HepG2 (cell line): ENCODE data around the gene SLC22A14. TPM values are rescaled to one million over a fixed set of nuclear protein-coding genes. Genes with fewer than 3 reads are reported as not detected.

Experiments used
- BCL6 ChIP-seq: IDR thresholded peaks from 2 replicates; pipeline ENCODE4 v1.6.1; 2016; ENCODE audit warnings: missing genetic modification reagents, missing compliant biosample characterization
- ESRRA ChIP-seq: sonication (generic); formaldehyde crosslinking; IDR thresholded peaks from 2 replicates; pipeline ENCODE4 v1.5.1; 2020; ENCODE audit warnings: mild to moderate bottlenecking, low read depth, missing genetic modification reagents
- EZH2 ChIP-seq: conservative IDR thresholded peaks from 2 replicates; pipeline ENCODE4 v1.6.1; 2012; ENCODE audit warnings: mild to moderate bottlenecking, low read depth, low read length, moderate library complexity
- GFI1 ChIP-seq: sonication (generic); formaldehyde crosslinking; IDR thresholded peaks from 2 replicates; pipeline ENCODE4 v1.5.0; 2020; ENCODE audit warnings: missing genetic modification reagents, mild to moderate bottlenecking, borderline replicate concordance
- GRHL1 ChIP-seq: sonication (generic); formaldehyde crosslinking; conservative IDR thresholded peaks from 2 replicates; pipeline ENCODE4 v1.8.0; 2022; ENCODE audit warnings: missing genetic modification reagents
- HMG20A ChIP-seq: IDR thresholded peaks from 2 replicates; pipeline ENCODE4 v1.6.1; 2016; ENCODE audit warnings: borderline replicate concordance
- MAFG ChIP-seq: sonication (generic); formaldehyde crosslinking; IDR thresholded peaks from 2 replicates; pipeline ENCODE4 v1.5.1; 2020; ENCODE audit warnings: mild to moderate bottlenecking, missing genetic modification reagents
- MBD4 ChIP-seq: IDR thresholded peaks from 2 replicates; pipeline ENCODE4 v1.6.1; 2012; ENCODE audit warnings: low read length, inconsistent platforms, borderline replicate concordance
- PHF5A ChIP-seq: IDR thresholded peaks from one replicate; pipeline ENCODE4 v1.6.1; 2018; ENCODE audit warnings: low read depth, missing genetic modification reagents; ENCODE audit not compliant: unreplicated experiment
- REPIN1 ChIP-seq: sonication (generic); formaldehyde crosslinking; IDR thresholded peaks from 2 replicates; pipeline ENCODE4 v1.8.0; 2022; ENCODE audit warnings: missing genetic modification reagents, low read depth, mild to moderate bottlenecking, borderline replicate concordance
- RFX1 ChIP-seq: fragments of 450-650 bp; IDR thresholded peaks from 2 replicates; pipeline ENCODE4 v1.6.1; 2017
- SMARCC2 ChIP-seq: fragments of 450-650 bp; IDR thresholded peaks from 2 replicates; pipeline ENCODE4 v1.6.1; 2017; ENCODE audit warnings: antibody characterized with exemption, mild to moderate bottlenecking
- SP2 ChIP-seq: sonication (generic); formaldehyde crosslinking; IDR thresholded peaks from 2 replicates; pipeline ENCODE4 v1.5.1; 2020; ENCODE audit warnings: mild to moderate bottlenecking, missing genetic modification reagents
- ZBTB8A ChIP-seq: sonication (generic); formaldehyde crosslinking; IDR thresholded peaks from 2 replicates; pipeline ENCODE4 v1.4.0; 2020; ENCODE audit warnings: mild to moderate bottlenecking, low read depth, missing genetic modification reagents, borderline replicate concordance
- ZC3H13 ChIP-seq: sonication (generic); formaldehyde crosslinking; IDR thresholded peaks from 2 replicates; pipeline ENCODE4 v1.8.1; 2023; ENCODE audit warnings: mild to moderate bottlenecking, missing genetic modification reagents, moderate library complexity
- ZFP90 ChIP-seq: sonication (generic); formaldehyde crosslinking; IDR thresholded peaks from 2 replicates; pipeline ENCODE4 v1.8.0; 2022; ENCODE audit warnings: missing genetic modification reagents, mild to moderate bottlenecking, inconsistent platforms, borderline replicate concordance
- ZFY ChIP-seq: sonication (generic); formaldehyde crosslinking; IDR thresholded peaks from 2 replicates; pipeline ENCODE4 v1.4.0; 2020; ENCODE audit warnings: missing genetic modification reagents
- ZNF282 ChIP-seq: fragments of 450-650 bp; IDR thresholded peaks from 2 replicates; pipeline ENCODE4 v1.6.1; 2018; ENCODE audit not compliant: partially characterized antibody
- ZNF367 ChIP-seq: sonication (generic); formaldehyde crosslinking; IDR thresholded peaks from 2 replicates; pipeline ENCODE4 v1.4.0; 2020; ENCODE audit warnings: missing genetic modification reagents, borderline replicate concordance
- ZNF512 ChIP-seq: sonication (generic); formaldehyde crosslinking; IDR thresholded peaks from 2 replicates; pipeline ENCODE4 v1.4.0; 2020; ENCODE audit warnings: mild to moderate bottlenecking, missing genetic modification reagents
- ZNF670 ChIP-seq: sonication (generic); formaldehyde crosslinking; IDR thresholded peaks from 2 replicates; pipeline ENCODE4 v1.8.0; 2022; ENCODE audit warnings: mild to moderate bottlenecking, missing genetic modification reagents, borderline replicate concordance
- ZNF75D ChIP-seq: sonication (generic); formaldehyde crosslinking; IDR thresholded peaks from 2 replicates; pipeline ENCODE4 v1.8.1; 2023; ENCODE audit warnings: missing genetic modification reagents, mild to moderate bottlenecking, borderline replicate concordance
- polyA plus RNA-seq, 8 experiments: library from polyadenylated mRNA; depleted of rRNA in 3 of 8; stranded (reverse) in 7 of 8; unstranded in 1 of 8; fragments of >200 nt; fragmentation: Illumina TruSeq in 4 of 8; extraction: Trizol in 4 of 8; gene quantifications; 2 replicates each; pipeline versions ENCODE4 v1.2.1 to v1.2.3, GENCODE V29; 2011 to 2016; ENCODE audit warnings: low read depth in 4 of 8, missing spikeins in 1 of 8, mixed read lengths in 1 of 8; ENCODE audit not compliant: insufficient read depth in 1 of 8
- total RNA-seq, 5 experiments: library from RNA; depleted of rRNA; stranded (reverse); fragments of >200 nt; fragmentation: Illumina TruSeq; extraction: Trizol; gene quantifications; 2 replicates each; pipeline ENCODE4 v1.2.3, GENCODE V29; 2016; ENCODE audit warnings: low read depth in 1 of 5
- TF ChIP-seq, protein P1 (sequence below): IDR thresholded peaks from 2 replicates; pipeline ENCODE4 v1.6.1; 2012; ENCODE audit warnings: inconsistent platforms
- TF ChIP-seq, protein P2 (sequence below): sonication (generic); formaldehyde crosslinking; IDR thresholded peaks from 2 replicates; pipeline ENCODE4 v1.5.0; 2020; ENCODE audit warnings: missing genetic modification reagents, mild to moderate bottlenecking, borderline replicate concordance
- TF ChIP-seq, protein P3 (sequence below): sonication (generic); formaldehyde crosslinking; IDR thresholded peaks from 2 replicates; pipeline ENCODE4 v1.4.0; 2020; ENCODE audit warnings: missing genetic modification reagents

SLC22A14 gene
- total and polyA plus RNA-seq, 2 of the 13 experiments (the other 11 are each of a cell fraction or from before 2014, with no cell fraction given): 0.03 TPM; not detected in 1

DNA sequence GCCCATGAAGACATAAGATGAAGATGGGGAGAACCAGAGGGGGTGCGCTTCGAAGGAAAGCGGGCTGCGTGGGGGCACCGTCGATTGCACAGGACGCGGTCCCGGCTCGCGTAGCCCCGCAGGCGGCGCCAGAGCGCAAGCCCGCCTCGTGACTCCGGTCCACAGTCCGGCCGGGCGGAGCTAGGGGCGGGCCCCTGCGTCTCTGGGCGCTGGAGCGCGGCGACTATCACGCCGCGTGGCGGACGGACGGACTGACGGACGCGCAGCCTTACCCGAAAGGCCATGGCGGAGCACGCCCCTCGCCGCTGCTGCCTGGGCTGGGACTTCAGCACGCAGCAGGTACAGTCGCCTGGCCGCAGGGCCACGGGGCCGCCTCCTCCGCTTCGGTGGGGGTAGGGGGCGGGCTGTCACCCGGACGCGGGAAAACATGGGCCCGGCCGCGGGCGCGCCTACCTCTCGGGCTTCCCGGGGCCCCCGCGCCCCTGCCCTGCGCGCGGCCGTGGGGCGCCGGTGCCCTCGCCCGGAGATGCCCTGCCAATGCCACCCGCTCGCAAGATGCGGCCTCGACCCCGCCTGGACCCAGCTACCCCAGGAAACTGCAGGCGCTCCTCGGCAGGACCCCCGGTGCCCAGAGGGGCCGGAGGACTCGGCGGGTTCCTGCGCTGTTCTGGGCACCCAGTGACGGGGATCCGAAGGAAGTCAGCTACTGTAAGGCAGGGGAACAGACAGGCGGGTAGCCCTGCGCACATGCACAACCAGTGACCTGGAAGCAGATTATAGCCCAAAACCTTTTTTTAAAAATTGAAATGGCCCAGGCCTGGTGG lies 64.7 kb downstream of the SLC22A14 start, which contains the start of gene XYLB (continued):
- 0 out of 2 replicates have a peak, but pooled peaks have one; percentile 54 for TF ChIP-seq ZNF512 (CRISPR knock-in tag)
- TF ChIP-seq EZH2: no peak
- peak; percentile 75 for TF ChIP-seq ZNF367
- TF ChIP-seq, protein P1, sequence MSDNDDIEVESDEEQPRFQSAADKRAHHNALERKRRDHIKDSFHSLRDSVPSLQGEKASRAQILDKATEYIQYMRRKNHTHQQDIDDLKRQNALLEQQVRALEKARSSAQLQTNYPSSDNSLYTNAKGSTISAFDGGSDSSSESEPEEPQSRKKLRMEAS: peak; percentile 99
- TF ChIP-seq SMARCC2: peak; percentile 90; the same call in 1 of the 2 replicates
- no peak for TF ChIP-seq PHF5A
- peak; percentile 96 for TF ChIP-seq REPIN1 (CRISPR knock-in tag)
- TF ChIP-seq ESRRA (CRISPR knock-in tag): peak; percentile 82
- peak; percentile 84 for TF ChIP-seq GFI1 (CRISPR knock-in tag)
- TF ChIP-seq MAFG (CRISPR knock-in tag): no peak; the same call in 1 of the 2 replicates
- peak; percentile 91; the same call in 1 of the 2 replicates for TF ChIP-seq ZBTB8A (CRISPR knock-in tag)
- peak; percentile 88 for TF ChIP-seq ZFY (CRISPR knock-in tag)
- no peak for TF ChIP-seq MBD4
- TF ChIP-seq ZNF75D (CRISPR knock-in tag): 0 out of 2 replicates have a peak, but pooled peaks have one; percentile 39
- TF ChIP-seq ZNF282: no peak
- TF ChIP-seq BCL6: 0 out of 2 replicates have a peak, but pooled peaks have one; percentile 50
- TF ChIP-seq, protein P2, sequence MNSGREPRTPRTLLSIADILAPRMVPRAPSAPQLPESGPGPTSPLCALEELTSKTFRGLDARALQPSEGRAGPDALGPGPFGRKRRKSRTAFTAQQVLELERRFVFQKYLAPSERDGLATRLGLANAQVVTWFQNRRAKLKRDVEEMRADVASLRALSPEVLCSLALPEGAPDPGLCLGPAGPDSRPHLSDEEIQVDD (CRISPR knock-in tag): peak; percentile 65; the same call in 1 of the 2 replicates
- peak; percentile 94; the same call in 1 of the 2 replicates for TF ChIP-seq ZNF670 (CRISPR knock-in tag)
- TF ChIP-seq, protein P3, sequence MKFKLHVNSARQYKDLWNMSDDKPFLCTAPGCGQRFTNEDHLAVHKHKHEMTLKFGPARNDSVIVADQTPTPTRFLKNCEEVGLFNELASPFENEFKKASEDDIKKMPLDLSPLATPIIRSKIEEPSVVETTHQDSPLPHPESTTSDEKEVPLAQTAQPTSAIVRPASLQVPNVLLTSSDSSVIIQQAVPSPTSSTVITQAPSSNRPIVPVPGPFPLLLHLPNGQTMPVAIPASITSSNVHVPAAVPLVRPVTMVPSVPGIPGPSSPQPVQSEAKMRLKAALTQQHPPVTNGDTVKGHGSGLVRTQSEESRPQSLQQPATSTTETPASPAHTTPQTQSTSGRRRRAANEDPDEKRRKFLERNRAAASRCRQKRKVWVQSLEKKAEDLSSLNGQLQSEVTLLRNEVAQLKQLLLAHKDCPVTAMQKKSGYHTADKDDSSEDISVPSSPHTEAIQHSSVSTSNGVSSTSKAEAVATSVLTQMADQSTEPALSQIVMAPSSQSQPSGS (CRISPR knock-in tag): peak; percentile 76
- TF ChIP-seq HMG20A (CRISPR knock-in tag): peak; percentile 24; the same call in 1 of the 2 replicates
- TF ChIP-seq ZC3H13: peak; percentile 94
- no peak for TF ChIP-seq RFX1
- no peak for TF ChIP-seq GRHL1
- peak; percentile 64 for TF ChIP-seq SP2 (CRISPR knock-in tag)
- TF ChIP-seq ZFP90 (CRISPR knock-in tag): peak; percentile 71; the same call in 1 of the 2 replicates
